ENCODE data around the gene PTBP1. TPM values are rescaled to one million over a fixed set of nuclear protein-coding genes. Genes with fewer than 3 reads are reported as not detected.

PTBP1 gene
- total and polyA plus RNA-seq, 2 experiments from 2014 or later: 178 to 219 TPM

GRCh38 chr19:756821-757688, 40.2 kb upstream of the PTBP1 start:
- DNase-seq (ENCODE audit: low spot score): no peak
- no peak overlapping the region for H3K27ac ChIP-seq
- 97% methylated on average over 31 of the region's 36 CpGs for WGBS (ENCODE audit: low lambda C conversion rate, missing lambda C conversion rate)
- H3K4me2 ChIP-seq: no peak overlapping the region
- TF ChIP-seq EZH2phosphoT487 (IDR thresholded peaks at IDR 0.05; ENCODE audit: low read depth, severe bottlenecking, unreplicated experiment) (no peak), EZH2 (IDR thresholded peaks at IDR 0.05; ENCODE audit: borderline replicate concordance) (no peak), CTCF (IDR thresholded peaks at IDR 0.05; ENCODE audit: poor library complexity) (no peak)
- H2AFZ ChIP-seq: no peak overlapping the region
- no peak overlapping the region for H3K4me3 ChIP-seq
- no peaks in the 10 kb centered on the region for H3K36me3 ChIP-seq (replicated peaks; ENCODE audit: insufficient read depth, low read depth)
- no peaks in the 10 kb centered on the region for H3K9me2 ChIP-seq (replicated peaks; ENCODE audit: insufficient read depth)
- H3K79me2 ChIP-seq: peaks cover 35% of the 10 kb centered on the region
- H4K20me1 ChIP-seq (ENCODE audit: insufficient read depth, poor library complexity, severe bottlenecking): no peaks in the 10 kb centered on the region
- no peaks in the 10 kb centered on the region for H3K9me3 ChIP-seq (ENCODE audit: low read depth)
- H3K4me1 ChIP-seq (ENCODE audit: insufficient read depth): peaks cover 15% of the 10 kb centered on the region
- no peaks in the 10 kb centered on the region for H3K27me3 ChIP-seq

GRCh38 chr19:757811-758668, 39.2 kb upstream of the PTBP1 start:
- Histone ChIP-seq H3K36me3 (replicated peaks; ENCODE audit: insufficient read depth, low read depth) (no peaks in the 10 kb centered on the region), H3K27ac (no peak overlapping the region), H4K20me1 (ENCODE audit: insufficient read depth, poor library complexity, severe bottlenecking) (no peaks in the 10 kb centered on the region), H3K9me3 (ENCODE audit: low read depth) (no peaks in the 10 kb centered on the region), H3K4me2 (no peak overlapping the region), H3K27me3 (no peaks in the 10 kb centered on the region), H2AFZ (no peak overlapping the region), H3K4me1 (ENCODE audit: insufficient read depth) (peaks cover 13% of the 10 kb centered on the region), H3K9me2 (replicated peaks; ENCODE audit: insufficient read depth) (no peaks in the 10 kb centered on the region), H3K79me2 (peaks cover 35% of the 10 kb centered on the region), H3K4me3 (no peak overlapping the region)
- DNase-seq (ENCODE audit: low spot score): no peak
- no peak for TF ChIP-seq EZH2phosphoT487 (IDR thresholded peaks at IDR 0.05; ENCODE audit: low read depth, severe bottlenecking, unreplicated experiment)
- TF ChIP-seq CTCF (IDR thresholded peaks at IDR 0.05; ENCODE audit: poor library complexity): no peak
- no peak for TF ChIP-seq EZH2 (IDR thresholded peaks at IDR 0.05; ENCODE audit: borderline replicate concordance)
- WGBS (ENCODE audit: low lambda C conversion rate, missing lambda C conversion rate): 97% methylated on average over 49 of the region's 50 CpGs

- Histone ChIP-seq H3K9me3 (ENCODE audit: low read depth) (no peaks in the 10 kb centered on the region), H3K9me2 (replicated peaks; ENCODE audit: insufficient read depth) (no peaks in the 10 kb centered on the region), H3K4me2 (no peak overlapping the region), H3K27me3 (no peaks in the 10 kb centered on the region), H3K4me3 (no peak overlapping the region), H3K79me2 (no peaks in the 10 kb centered on the region), H3K27ac (no peak overlapping the region), H2AFZ (no peak overlapping the region), H3K36me3 (replicated peaks; ENCODE audit: insufficient read depth, low read depth) (no peaks in the 10 kb centered on the region), H4K20me1 (ENCODE audit: insufficient read depth, poor library complexity, severe bottlenecking) (no peaks in the 10 kb centered on the region), H3K4me1 (ENCODE audit: insufficient read depth) (no peaks in the 10 kb centered on the region)
- 96% methylated on average over 10 of the region's 10 CpGs for WGBS (ENCODE audit: low lambda C conversion rate, missing lambda C conversion rate)
- TF ChIP-seq CTCF (IDR thresholded peaks at IDR 0.05; ENCODE audit: poor library complexity) (no peak), EZH2 (IDR thresholded peaks at IDR 0.05; ENCODE audit: borderline replicate concordance) (no peak), EZH2phosphoT487 (IDR thresholded peaks at IDR 0.05; ENCODE audit: low read depth, severe bottlenecking, unreplicated experiment) (no peak)
- no peak for DNase-seq (ENCODE audit: low spot score)
Observed at GRCh38 chr19:763181-763580, 34.1 kb upstream of the PTBP1 start.
